ENCODE results near the gene TRPM3. TPM values are rescaled to one million over a fixed set of nuclear protein-coding genes. Genes with fewer than 3 reads are reported as not detected.

TRPM3 gene
- total and polyA plus RNA-seq, 2 of the 13 experiments (the other 11 are each of a cell fraction or from before 2014, with no cell fraction given), result not detected

DNA sequence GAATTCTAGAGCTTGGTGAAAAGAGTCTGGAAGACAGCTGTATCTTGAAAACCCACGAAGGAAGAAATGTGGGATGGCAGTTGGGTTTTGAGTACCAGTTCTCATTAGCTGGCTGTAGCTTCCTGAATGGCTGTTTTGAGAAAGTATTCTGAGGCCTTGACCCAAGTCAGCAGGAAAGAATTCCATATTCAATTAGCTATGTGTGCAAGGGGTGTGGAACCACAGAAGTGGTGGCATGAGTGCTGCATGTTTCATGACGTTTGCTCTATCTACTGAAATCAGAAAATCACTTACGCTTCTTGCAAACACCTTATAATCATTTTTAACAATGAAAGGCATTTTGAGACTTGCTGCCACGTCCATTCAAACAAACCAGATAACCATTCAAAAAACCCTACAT lies 69.1 kb downstream of the TRPM3 start:
- Histone ChIP-seq H3K27me3 (ENCODE audit: control insufficient read depth in 1 of 2, insufficient read depth in 2 of 2, low read length in 2 of 2) (no peaks in the 10 kb centered on the region), H3K4me1 (ENCODE audit: insufficient read depth, low read length) (no peaks in the 10 kb centered on the region), H2AFZ (ENCODE audit: low read length) (no peak overlapping the region), H3K36me3 (replicated peaks in 1 of 2; ENCODE audit: control insufficient read depth in 1 of 2, insufficient read depth in 2 of 2, low read length in 2 of 2) (no peaks in the 10 kb centered on the region), H3K27ac (ENCODE audit: extremely low read length, insufficient read depth, low read length) (no peak overlapping the region), H3K9me3 (ENCODE audit: low read length) (no peaks in the 10 kb centered on the region), H4K20me1 (ENCODE audit: insufficient read depth, low read length) (no peaks in the 10 kb centered on the region), H3K9ac (ENCODE audit: insufficient read depth, low read depth, low read length) (no peak overlapping the region), H3K4me2 (ENCODE audit: low read depth, low read length) (no peak overlapping the region), H3K79me2 (ENCODE audit: insufficient read depth, low read length) (no peaks in the 10 kb centered on the region), H3K4me3 (replicated peaks in 1 of 3; ENCODE audit: insufficient read depth in 1 of 3, low read depth in 2 of 3, low read length in 3 of 3) (no peak overlapping the region)
- POLR2A ChIA-PET, result no interaction called here
- ATAC-seq, result no peak
- no peak for FAIRE-seq
- no TSS peak for BruUV-seq (replicated peaks)
- intact Hi-C loops (cut with micrococcal nuclease; ENCODE audit: unreplicated experiment) (no loop called here), in situ Hi-C loops (cut with HindIII; ENCODE audit: extremely low pct_ligation_motif_present, low pct_unique_long_range_greater_than_20kb) (no loop called here)
- WGBS (ENCODE audit: low lambda C conversion rate), result 23% methylated on average over 4 of the region's 4 CpGs
- CTCF ChIA-PET (ENCODE audit: low intra/inter-chr PET ratio, low total read pairs), result no interaction called here
- DNase-seq (ENCODE audit: low spot score), result no peak
- TF ChIP-seq ZNF569 (CRISPR knock-in tag; IDR thresholded peaks at IDR 0.05; ENCODE audit: borderline replicate concordance) (no peak), ZNF710 (CRISPR knock-in tag; IDR thresholded peaks at IDR 0.05; ENCODE audit: borderline replicate concordance) (no peak), GZF1 (CRISPR knock-in tag; IDR thresholded peaks at IDR 0.05) (no peak), NR2F2 (IDR thresholded peaks at IDR 0.05; ENCODE audit: borderline replicate concordance, low read depth) (no peak), POLR2AphosphoS5 (IDR thresholded peaks at IDR 0.05; ENCODE audit: low read depth, low read length) (no peak), ZNF766 (CRISPR knock-in tag; IDR thresholded peaks at IDR 0.05; ENCODE audit: borderline replicate concordance) (no peak), KDM6A (CRISPR knock-in tag; IDR thresholded peaks at IDR 0.05; ENCODE audit: low read depth) (no peak), MXD4 (CRISPR knock-in tag; IDR thresholded peaks at IDR 0.05) (no peak)
- TF ChIP-seq, protein P1, sequence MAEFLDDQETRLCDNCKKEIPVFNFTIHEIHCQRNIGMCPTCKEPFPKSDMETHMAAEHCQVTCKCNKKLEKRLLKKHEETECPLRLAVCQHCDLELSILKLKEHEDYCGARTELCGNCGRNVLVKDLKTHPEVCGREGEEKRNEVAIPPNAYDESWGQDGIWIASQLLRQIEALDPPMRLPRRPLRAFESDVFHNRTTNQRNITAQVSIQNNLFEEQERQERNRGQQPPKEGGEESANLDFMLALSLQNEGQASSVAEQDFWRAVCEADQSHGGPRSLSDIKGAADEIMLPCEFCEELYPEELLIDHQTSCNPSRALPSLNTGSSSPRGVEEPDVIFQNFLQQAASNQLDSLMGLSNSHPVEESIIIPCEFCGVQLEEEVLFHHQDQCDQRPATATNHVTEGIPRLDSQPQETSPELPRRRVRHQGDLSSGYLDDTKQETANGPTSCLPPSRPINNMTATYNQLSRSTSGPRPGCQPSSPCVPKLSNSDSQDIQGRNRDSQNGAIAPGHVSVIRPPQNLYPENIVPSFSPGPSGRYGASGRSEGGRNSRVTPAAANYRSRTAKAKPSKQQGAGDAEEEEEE (CRISPR knock-in tag; IDR thresholded peaks at IDR 0.05; ENCODE audit: borderline replicate concordance), result no peak

All from HepG2 (cell line).